HepG2 (cell line): ENCODE results near the gene ETV5.

ENCODE experiments used
- CTCF ChIP-seq: sonication (generic); formaldehyde crosslinking; IDR thresholded peaks from 2 replicates; pipeline ENCODE4 v1.5.0; 2020; ENCODE audit warnings: mild to moderate bottlenecking, missing genetic modification reagents, moderate library complexity
- GPBP1L1 ChIP-seq: sonication (generic); formaldehyde crosslinking; IDR thresholded peaks from 2 replicates; pipeline ENCODE4 v1.5.0; 2020; ENCODE audit warnings: mild to moderate bottlenecking, missing genetic modification reagents
- JUND ChIP-seq: sonication (generic); formaldehyde crosslinking; IDR thresholded peaks from 2 replicates; pipeline ENCODE4 v1.8.0; 2022; ENCODE audit warnings: mild to moderate bottlenecking, missing genetic modification reagents
- NFRKB ChIP-seq: fragments of 450-650 bp; IDR thresholded peaks from 2 replicates; pipeline ENCODE4 v1.6.1; 2017
- PBX3 ChIP-seq: sonication (generic); formaldehyde crosslinking; IDR thresholded peaks from 2 replicates; pipeline ENCODE4 v1.8.1; 2023; ENCODE audit warnings: missing genetic modification reagents, inconsistent platforms, borderline replicate concordance
- POLR2A ChIP-seq, 2 experiments: IDR thresholded peaks; 2 replicates each; pipeline ENCODE4 v1.6.1; 2011; ENCODE audit warnings: low read depth in 2 of 2, low read length in 2 of 2, mild to moderate bottlenecking in 1 of 2, moderate library complexity in 1 of 2; ENCODE audit not compliant: insufficient read depth in 1 of 2
- SIN3B ChIP-seq: fragments of 150-350 bp; IDR thresholded peaks from 2 replicates; pipeline ENCODE4 v1.6.1; 2014; ENCODE audit warnings: low read length
- SMAD3 ChIP-seq: sonication (generic); formaldehyde crosslinking; IDR thresholded peaks from 2 replicates; pipeline ENCODE4 v1.4.0; 2020; ENCODE audit warnings: missing genetic modification reagents
- ZIK1 ChIP-seq: sonication (generic); formaldehyde crosslinking; IDR thresholded peaks from 2 replicates; pipeline ENCODE4 v1.5.0; 2020; ENCODE audit warnings: mild to moderate bottlenecking, low read depth, missing genetic modification reagents, borderline replicate concordance
- ZNF343 ChIP-seq: sonication (generic); formaldehyde crosslinking; IDR thresholded peaks from 2 replicates; pipeline ENCODE4 v1.4.0; 2020; ENCODE audit warnings: mild to moderate bottlenecking, missing genetic modification reagents
- ZNF605 ChIP-seq: sonication (generic); formaldehyde crosslinking; IDR thresholded peaks from 2 replicates; pipeline ENCODE4 v1.8.0; 2022; ENCODE audit warnings: mild to moderate bottlenecking, missing genetic modification reagents
- ZNF775 ChIP-seq: sonication (generic); formaldehyde crosslinking; IDR thresholded peaks from 2 replicates; pipeline ENCODE4 v1.4.0; 2020; ENCODE audit warnings: missing genetic modification reagents, mild to moderate bottlenecking, moderate library complexity, borderline replicate concordance

GRCh38 chr3:186003610-186004009 is 105.3 kb downstream of the ETV5 start:
- TF ChIP-seq GPBP1L1 (CRISPR knock-in tag) (no peak), JUND (CRISPR knock-in tag) (no peak), SMAD3 (CRISPR knock-in tag) (no peak), ZNF775 (CRISPR knock-in tag) (no peak), ZNF343 (no peak), POLR2A (IDR thresholded peaks at IDR 0.05; ENCODE audit: insufficient read depth in 1 of 2, low read depth in 2 of 2, low read length in 2 of 2) (no peak), PBX3 (CRISPR knock-in tag) (no peak), CTCF (CRISPR knock-in tag) (no peak), SIN3B (no peak), ZIK1 (CRISPR knock-in tag) (no peak), NFRKB (no peak), ZNF605 (CRISPR knock-in tag) (no peak)
